Rectal smooth muscle tissue (tissue), 1 donor: ENCODE data around the gene CD3G.

ENCODE experiments used
- H3K27ac ChIP-seq: one replicate; pipeline ENCODE4 v1.7.0; 2013; ENCODE audit warnings: low read depth, low read length, inconsistent platforms
- H3K27me3 ChIP-seq: one replicate; pipeline ENCODE4 v1.7.0; 2013; ENCODE audit warnings: low read length; ENCODE audit not compliant: control insufficient read depth, insufficient read depth
- H3K36me3 ChIP-seq: one replicate; pipeline ENCODE4 v1.7.0; 2013; ENCODE audit warnings: low read length; ENCODE audit not compliant: control insufficient read depth, insufficient read depth
- H3K4me1 ChIP-seq: one replicate; pipeline ENCODE4 v1.7.0; 2013; ENCODE audit warnings: low read length; ENCODE audit not compliant: control insufficient read depth, insufficient read depth
- H3K4me3 ChIP-seq: one replicate; pipeline ENCODE4 v1.7.0; 2013; ENCODE audit warnings: low read length
- H3K9ac ChIP-seq: one replicate; pipeline ENCODE4 v1.7.0; 2013; ENCODE audit warnings: low read length

CD3G gene

DNA sequence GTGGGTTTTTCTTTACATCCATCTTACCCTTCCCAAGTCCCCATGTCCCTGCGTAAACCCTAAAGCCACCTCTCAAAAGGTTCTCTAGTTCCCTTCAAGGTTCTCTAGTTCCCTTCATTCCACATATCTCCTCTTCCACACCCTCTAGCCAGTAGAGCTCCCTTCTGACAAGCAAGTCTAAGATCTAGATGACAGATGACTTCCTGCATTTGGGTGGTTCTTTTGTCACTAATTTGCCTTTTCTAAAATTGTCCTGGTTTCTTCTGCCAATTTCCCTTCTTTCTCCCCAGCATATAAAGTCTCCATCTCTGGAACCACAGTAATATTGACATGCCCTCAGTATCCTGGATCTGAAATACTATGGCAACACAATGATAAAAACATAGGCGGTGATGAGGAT is 31.8 kb upstream of the CD3G start:
- Histone ChIP-seq H3K9ac (no peak overlapping the region), H3K4me1 (no peaks in the 10 kb centered on the region), H3K27me3 (peaks cover 5% of the 10 kb centered on the region), H3K27ac (no peak overlapping the region), H3K4me3 (no peak overlapping the region), H3K36me3 (no peaks in the 10 kb centered on the region)

DNA sequence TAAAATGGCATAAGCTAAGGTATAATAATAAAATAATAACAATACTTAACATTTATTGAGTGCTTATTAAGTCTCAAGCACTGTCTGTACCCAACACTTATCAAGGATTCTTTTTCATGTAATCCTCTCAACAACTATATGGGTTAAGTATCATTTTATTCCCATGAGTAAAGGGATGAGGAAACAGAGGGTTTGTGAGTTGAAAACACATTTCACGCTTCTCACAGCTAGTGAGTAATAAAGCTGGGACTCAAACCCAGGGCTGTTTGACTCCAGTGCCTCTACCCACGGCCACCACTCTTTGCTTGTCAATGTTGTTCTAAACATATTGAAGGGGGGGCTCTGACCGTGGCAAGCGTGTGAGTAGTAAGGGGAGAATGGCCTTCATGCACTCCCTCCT is 30.9 kb upstream of the CD3G start:
- no peak overlapping the region for H3K9ac ChIP-seq

DNA sequence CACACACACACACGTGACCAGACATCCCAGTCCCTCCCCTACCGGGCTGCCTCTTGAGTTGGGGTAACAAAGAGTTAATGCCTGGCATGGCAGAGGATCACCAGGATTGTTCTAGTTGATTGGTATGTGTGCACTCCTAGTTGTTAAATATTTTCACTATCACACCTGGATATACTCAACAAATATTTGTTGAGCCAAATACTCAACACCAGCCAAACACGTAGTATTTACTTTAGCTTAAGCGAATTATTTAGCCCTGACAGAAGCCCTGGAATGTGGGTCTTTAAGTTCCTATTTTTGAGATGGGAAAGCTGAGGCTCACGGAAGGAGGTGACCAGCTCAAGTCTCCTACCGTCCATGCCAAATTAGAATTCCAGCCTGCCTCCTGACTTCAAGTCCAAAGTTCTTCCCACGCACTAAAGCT is 29.1 kb upstream of the CD3G start:
- H3K27me3 ChIP-seq, result peaks cover 5% of the 10 kb centered on the region
- no peaks in the 10 kb centered on the region for H3K4me1 ChIP-seq
- H3K36me3 ChIP-seq, result no peaks in the 10 kb centered on the region
- no peak overlapping the region for H3K27ac ChIP-seq
- no peak overlapping the region for H3K4me3 ChIP-seq
- H3K9ac ChIP-seq, result no peak overlapping the region

More for the DNA sequence above, 30.9 kb upstream of the CD3G start:
- Histone ChIP-seq H3K4me3 (no peak overlapping the region), H3K27ac (no peak overlapping the region), H3K27me3 (peaks cover 5% of the 10 kb centered on the region), H3K4me1 (no peaks in the 10 kb centered on the region), H3K36me3 (no peaks in the 10 kb centered on the region)

DNA sequence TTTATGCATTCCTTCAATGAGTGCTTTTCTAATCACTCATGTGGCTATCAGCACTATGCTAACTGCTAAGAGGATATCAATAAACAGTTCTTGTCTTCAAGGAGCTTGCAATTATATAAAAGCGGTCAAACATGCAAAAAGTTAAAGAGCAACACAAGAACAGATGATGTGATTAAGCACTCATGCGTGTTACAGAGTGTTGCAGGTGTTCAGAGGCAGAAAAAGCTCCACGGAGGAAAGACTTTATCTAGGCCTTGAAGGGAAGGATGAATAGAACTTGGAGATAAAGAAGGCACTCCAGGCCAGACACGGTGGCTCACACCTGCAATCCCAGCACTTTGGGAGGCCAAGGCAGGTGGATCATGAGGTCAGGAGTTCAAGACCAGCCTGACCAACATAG is 26.0 kb upstream of the CD3G start:
- Histone ChIP-seq H3K4me3 (no peak overlapping the region), H3K27ac (no peak overlapping the region), H3K36me3 (no peaks in the 10 kb centered on the region), H3K4me1 (no peaks in the 10 kb centered on the region), H3K27me3 (peaks cover 5% of the 10 kb centered on the region), H3K9ac (no peak overlapping the region)

DNA sequence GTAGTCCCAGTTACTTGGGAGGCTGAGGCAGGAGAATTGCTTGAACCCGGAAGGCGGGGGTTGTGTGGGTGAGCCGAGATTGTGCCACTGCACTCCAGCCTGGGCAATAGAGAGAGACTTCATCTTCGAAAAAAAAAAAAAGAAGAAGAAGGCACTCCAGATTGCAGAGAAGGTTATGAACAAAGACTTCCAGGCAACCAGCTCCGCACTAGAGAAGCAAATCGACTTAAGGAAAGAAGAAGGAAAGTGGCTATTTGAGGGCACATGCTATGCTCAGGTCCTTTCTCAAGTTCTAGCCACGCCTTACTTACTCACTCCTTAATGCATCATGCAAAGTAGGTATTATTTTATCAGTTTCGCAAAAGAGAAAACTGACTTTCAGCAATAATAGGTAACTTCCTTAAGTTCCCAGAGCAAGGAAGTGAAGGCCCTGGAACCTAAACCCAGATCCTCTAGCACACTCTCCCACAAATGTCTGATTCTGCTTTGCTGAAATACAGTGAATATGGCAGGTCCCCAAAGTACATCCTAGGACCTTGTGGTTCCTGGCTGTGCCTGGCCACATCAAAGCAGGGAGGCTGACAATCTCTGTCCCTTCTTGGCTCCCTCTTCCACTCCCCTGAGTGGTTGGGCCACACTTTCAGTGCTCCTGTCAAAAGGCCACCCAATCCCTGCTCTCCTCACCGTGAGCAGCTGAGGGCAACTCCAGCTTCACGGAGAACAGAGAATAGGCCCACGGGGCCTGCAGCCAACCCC is 25.4 kb upstream of the CD3G start:
- H3K9ac ChIP-seq, result no peak overlapping the region
- H3K4me3 ChIP-seq, result no peak overlapping the region
- no peak overlapping the region for H3K27ac ChIP-seq
- no peaks in the 10 kb centered on the region for H3K4me1 ChIP-seq
- peaks cover under 1% of the 10 kb centered on the region for H3K27me3 ChIP-seq
- H3K36me3 ChIP-seq, result no peaks in the 10 kb centered on the region

DNA sequence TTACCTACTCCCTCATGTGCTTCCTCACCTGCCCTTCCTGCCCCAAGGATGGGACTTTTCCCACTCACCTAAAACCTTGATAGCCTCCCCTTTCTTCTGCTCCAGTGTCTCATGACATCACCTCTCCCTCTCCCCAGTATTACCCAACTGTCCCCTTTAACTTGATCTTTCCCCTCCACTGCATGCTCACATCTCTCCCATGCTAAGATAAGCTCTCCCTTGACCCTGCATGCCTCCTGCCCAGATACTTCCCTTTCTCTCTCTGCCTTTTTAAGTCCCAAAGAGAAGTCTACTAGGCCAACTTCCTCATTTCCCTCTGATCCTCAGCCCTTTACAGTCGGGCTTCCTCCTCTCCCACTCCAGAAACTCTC is 24.8 kb upstream of the CD3G start:
- Histone ChIP-seq H3K27ac (no peak overlapping the region), H3K9ac (no peak overlapping the region), H3K27me3 (no peaks in the 10 kb centered on the region), H3K36me3 (no peaks in the 10 kb centered on the region), H3K4me3 (no peak overlapping the region), H3K4me1 (no peaks in the 10 kb centered on the region)

DNA sequence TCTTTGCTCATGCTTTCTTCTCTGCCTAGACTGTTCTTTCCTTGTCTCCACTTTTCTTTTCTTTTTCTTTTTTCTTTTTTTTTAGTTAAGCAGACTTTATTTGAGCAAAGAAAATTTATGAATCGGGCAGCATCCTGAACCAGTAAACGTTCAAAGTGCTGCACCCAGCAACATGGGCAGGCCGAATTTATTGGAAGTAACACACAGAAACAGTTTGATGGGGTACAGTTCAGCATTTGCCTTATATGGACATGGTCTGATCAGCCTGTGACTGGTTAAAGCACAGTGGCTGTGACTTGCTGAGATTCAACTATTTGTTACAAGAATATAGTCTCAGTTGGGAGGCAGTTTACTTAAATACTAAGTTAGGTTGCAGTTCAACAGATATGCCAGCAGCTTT is 23.6 kb upstream of the CD3G start:
- Histone ChIP-seq H3K4me1 (no peaks in the 10 kb centered on the region), H3K4me3 (no peak overlapping the region), H3K27ac (no peak overlapping the region), H3K36me3 (no peaks in the 10 kb centered on the region), H3K27me3 (no peaks in the 10 kb centered on the region), H3K9ac (no peak overlapping the region)

DNA sequence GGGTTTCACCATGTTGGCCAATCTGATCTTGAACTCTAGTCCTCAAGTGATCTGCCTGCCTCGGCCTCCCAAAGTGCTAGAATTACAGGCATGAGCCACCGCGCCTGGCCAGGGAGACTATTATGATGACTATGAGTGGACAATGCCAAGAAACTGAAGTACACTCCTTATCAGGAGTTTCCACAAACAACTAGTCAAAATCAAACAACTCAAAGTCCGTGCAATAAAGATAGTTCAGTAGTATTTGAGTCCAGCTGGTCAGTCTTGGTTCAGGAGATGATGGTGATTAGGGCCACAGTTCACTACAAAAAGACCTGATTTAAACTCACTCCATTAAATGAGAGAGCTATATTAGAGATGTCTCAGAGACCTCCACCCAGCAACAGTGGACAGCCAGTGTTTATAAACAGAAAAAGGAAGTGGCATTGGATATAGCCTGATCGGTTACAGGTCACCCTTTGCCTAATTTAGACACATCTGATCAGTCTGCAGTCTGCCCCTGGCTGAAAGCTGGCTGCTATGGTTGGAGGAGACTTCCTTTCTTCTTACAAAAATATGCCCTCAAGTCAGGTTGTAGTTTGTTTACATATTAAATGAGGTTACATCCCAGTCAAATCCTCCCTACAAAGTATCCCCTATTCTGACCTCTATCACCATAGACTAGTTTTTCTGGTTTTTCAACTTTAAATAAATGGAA is 22.6 kb upstream of the CD3G start:
- Histone ChIP-seq H3K27me3 (no peaks in the 10 kb centered on the region), H3K4me1 (no peaks in the 10 kb centered on the region), H3K27ac (no peak overlapping the region), H3K9ac (no peak overlapping the region), H3K36me3 (no peaks in the 10 kb centered on the region), H3K4me3 (no peak overlapping the region)

DNA sequence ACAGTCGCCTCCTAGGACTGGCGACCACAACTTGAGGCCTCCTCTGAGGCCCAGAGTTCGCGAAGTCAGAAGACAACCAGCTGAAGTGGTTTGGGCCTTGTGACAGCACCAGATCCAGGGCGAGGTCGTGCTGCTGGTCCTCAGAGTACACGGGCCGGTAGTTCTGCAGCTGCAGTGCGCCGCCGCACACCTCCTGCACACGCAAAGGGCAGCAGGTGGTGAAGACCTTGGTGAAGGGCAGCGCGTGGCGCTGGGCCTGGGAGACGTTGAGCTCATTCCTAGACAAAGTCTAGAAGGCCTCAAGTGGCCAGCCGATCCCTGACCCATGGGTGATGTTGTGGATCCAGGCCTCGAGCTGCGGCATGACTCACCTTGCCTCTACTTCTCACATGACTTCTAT is 21.4 kb upstream of the CD3G start:
- Histone ChIP-seq H3K4me1 (no peaks in the 10 kb centered on the region), H3K4me3 (no peak overlapping the region), H3K9ac (no peak overlapping the region), H3K27ac (no peak overlapping the region), H3K36me3 (no peaks in the 10 kb centered on the region), H3K27me3 (no peaks in the 10 kb centered on the region)

DNA sequence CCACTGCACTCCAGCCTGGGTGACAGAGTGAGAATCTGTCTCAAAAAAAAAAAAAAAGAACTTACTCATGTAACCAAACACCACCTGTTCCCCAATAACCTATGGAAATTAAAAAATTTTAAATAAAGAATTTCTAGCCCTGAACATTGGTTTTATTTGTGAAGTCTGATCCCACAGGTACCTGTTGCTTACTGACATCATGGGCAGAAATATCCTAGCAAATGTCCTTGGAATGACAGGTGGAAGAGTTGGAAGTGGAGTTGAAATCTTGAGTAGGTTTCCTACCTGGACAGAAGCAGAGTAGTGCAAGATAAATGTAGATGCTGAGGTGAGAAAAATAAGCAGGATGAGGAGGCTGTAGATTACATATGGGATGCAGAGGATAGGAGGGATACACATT is 18.9 kb upstream of the CD3G start:
- Histone ChIP-seq H3K27ac (no peak overlapping the region), H3K9ac (no peak overlapping the region), H3K27me3 (no peaks in the 10 kb centered on the region), H3K36me3 (no peaks in the 10 kb centered on the region), H3K4me3 (no peak overlapping the region), H3K4me1 (no peaks in the 10 kb centered on the region)

DNA sequence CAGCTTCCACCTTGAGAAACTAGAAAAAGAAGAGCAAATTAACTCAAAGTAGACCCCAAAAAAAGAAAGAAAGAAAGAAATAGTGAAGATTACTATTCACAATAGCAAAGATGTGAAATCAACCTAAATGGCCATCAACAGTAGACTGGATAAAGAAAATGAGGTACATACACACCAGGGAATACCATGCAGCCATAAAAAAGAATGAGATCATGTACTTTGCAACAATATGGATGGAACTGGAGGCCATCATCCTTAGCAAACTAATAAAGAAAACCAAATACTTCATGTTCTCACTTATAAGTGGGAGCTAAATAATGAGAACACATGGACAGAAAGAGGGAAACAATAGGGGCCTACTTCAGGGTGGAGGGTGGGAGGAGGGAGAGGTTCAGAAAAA is 15.4 kb upstream of the CD3G start:
- Histone ChIP-seq H3K27me3 (no peaks in the 10 kb centered on the region), H3K4me1 (no peaks in the 10 kb centered on the region), H3K9ac (no peak overlapping the region), H3K27ac (no peak overlapping the region), H3K36me3 (no peaks in the 10 kb centered on the region), H3K4me3 (no peak overlapping the region)

DNA sequence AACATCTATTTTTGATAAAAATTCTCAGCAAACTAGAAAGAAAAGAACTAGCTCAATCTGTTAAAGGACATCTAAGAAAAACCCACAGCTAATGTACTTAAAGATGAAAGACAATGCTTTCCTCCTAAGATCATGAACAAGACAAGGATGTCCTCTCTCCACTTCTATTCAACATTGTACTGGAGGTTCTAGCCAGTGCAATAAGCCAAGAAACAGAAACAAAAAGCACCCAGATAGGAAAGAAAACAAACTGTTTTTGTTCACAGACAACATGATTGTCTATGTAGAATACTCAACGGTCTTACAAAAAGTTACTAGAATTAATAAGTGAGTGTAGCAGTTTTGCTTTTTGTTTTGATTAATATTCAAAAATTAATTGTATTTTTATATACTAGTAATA is 9.4 kb upstream of the CD3G start:
- H3K27ac ChIP-seq, result no peak overlapping the region
- no peaks in the 10 kb centered on the region for H3K27me3 ChIP-seq
- H3K9ac ChIP-seq, result no peak overlapping the region
- H3K4me1 ChIP-seq, result no peaks in the 10 kb centered on the region
- no peaks in the 10 kb centered on the region for H3K36me3 ChIP-seq
- no peak overlapping the region for H3K4me3 ChIP-seq

DNA sequence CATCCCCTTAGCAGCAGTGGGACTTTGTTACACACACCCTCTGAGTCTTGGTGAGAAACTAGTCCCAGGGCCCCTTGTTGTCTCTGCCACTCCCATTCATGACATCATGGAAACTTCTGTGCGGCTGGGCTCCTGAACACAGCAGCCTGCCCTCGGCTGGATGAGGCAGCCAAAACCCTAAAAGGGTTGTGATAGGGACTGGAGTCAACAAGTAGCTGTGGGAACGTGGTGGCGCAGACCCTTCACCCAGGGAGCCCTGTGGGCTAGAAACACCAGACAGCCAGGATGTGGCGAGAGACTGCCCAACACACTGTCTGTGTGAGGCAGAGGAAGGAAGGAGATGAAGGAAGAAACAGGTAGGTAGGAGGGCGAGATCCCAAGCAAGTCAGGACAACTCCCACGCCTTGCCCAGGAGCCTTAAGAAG is 5.5 kb upstream of the CD3G start:
- no peak overlapping the region for H3K4me3 ChIP-seq
- H3K9ac ChIP-seq, result no peak overlapping the region
- no peaks in the 10 kb centered on the region for H3K4me1 ChIP-seq
- H3K36me3 ChIP-seq, result no peaks in the 10 kb centered on the region
- no peaks in the 10 kb centered on the region for H3K27me3 ChIP-seq
- H3K27ac ChIP-seq, result no peak overlapping the region
